K562 (cell line): ENCODE measurements around the gene PON3. TPM values are rescaled to one million over a fixed set of nuclear protein-coding genes. Genes with fewer than 3 reads are reported as not detected.
A peak's percentile ranks its signal among the peaks of the same experiment; 100 is the strongest.

Experiments used
- BRCA1 ChIP-seq, 2 experiments: fragments of 450-650 bp in 1 of 2; sonication (generic) in 1 of 2; formaldehyde crosslinking in 1 of 2; IDR thresholded peaks; 2 replicates each; pipeline versions ENCODE4 v1.5.0 to v1.6.1; 2017 to 2020; ENCODE audit warnings: mild to moderate bottlenecking in 1 of 2, missing genetic modification reagents in 1 of 2
- DDX20 ChIP-seq: fragments of 450-650 bp; IDR thresholded peaks from 2 replicates; pipeline ENCODE4 v1.6.1; 2016; ENCODE audit warnings: missing genetic modification characterization, low read depth, mild to moderate bottlenecking, missing compliant biosample characterization, moderate library complexity
- ELF1 ChIP-seq: fragments of 200-800 bp; sonication (Bioruptor generic); IDR thresholded peaks from 2 replicates; pipeline ENCODE4 v1.6.1; 2016; ENCODE audit warnings: missing genetic modification characterization, missing compliant biosample characterization
- GTF2E2 ChIP-seq: fragments of 200-800 bp; sonication (Bioruptor generic); IDR thresholded peaks from 2 replicates; pipeline ENCODE4 v1.6.1; 2016; ENCODE audit warnings: missing genetic modification characterization, missing compliant biosample characterization
- KAT8 ChIP-seq: fragments of 450-650 bp; IDR thresholded peaks from 2 replicates; pipeline ENCODE4 v1.6.1; 2016; ENCODE audit warnings: low read depth, mild to moderate bottlenecking
- L3MBTL2 ChIP-seq: fragments of 450-650 bp; IDR thresholded peaks from 2 replicates; pipeline ENCODE4 v1.6.1; 2016; ENCODE audit warnings: mild to moderate bottlenecking, moderate library complexity
- NCOA4 ChIP-seq: fragments of 450-650 bp; IDR thresholded peaks from 2 replicates; pipeline ENCODE4 v1.6.1; 2018; ENCODE audit warnings: mild to moderate bottlenecking; ENCODE audit not compliant: partially characterized antibody
- PCBP2 ChIP-seq: fragments of 200-400 bp; formaldehyde crosslinking; IDR thresholded peaks from 2 replicates; pipeline ENCODE4 v1.6.1; 2018; ENCODE audit warnings: low read length, low read depth, mild to moderate bottlenecking, moderate library complexity; ENCODE audit not compliant: poor library complexity, severe bottlenecking
- RBBP5 ChIP-seq: fragments of 200-600 bp; sonication (generic); IDR thresholded peaks from 2 replicates; pipeline ENCODE4 v1.6.1; 2012; ENCODE audit warnings: borderline replicate concordance, mild to moderate bottlenecking, low read length, control low read depth, inconsistent platforms; ENCODE audit not compliant: insufficient read depth, poor library complexity, severe bottlenecking
- RBM22 ChIP-seq: fragments of 200-400 bp; formaldehyde crosslinking; IDR thresholded peaks from 2 replicates; pipeline ENCODE4 v1.6.1; 2018; ENCODE audit warnings: low read length, low read depth; ENCODE audit not compliant: poor library complexity, severe bottlenecking
- SIX5 ChIP-seq, 2 experiments: IDR thresholded peaks; 2 replicates each; pipeline ENCODE4 v1.6.1; 2011; ENCODE audit warnings: low read length in 2 of 2, borderline replicate concordance in 1 of 2, low read depth in 1 of 2, mild to moderate bottlenecking in 1 of 2, moderate library complexity in 1 of 2; ENCODE audit not compliant: insufficient read depth in 1 of 2
- TFAM ChIP-seq: fragments of 250-450 bp; sonication (Bioruptor Pico); conservative IDR thresholded peaks from 2 replicates; pipeline ENCODE4 v1.5.0; 2021; ENCODE audit warnings: mild to moderate bottlenecking, moderate library complexity
- TRIM24 ChIP-seq, 2 experiments: fragments of 450-650 bp; IDR thresholded peaks; 2 replicates each; pipeline ENCODE4 v1.6.1; 2016
- ZNF134 ChIP-seq: fragments of 250-450 bp; sonication (Bioruptor Pico); conservative IDR thresholded peaks from 2 replicates; pipeline ENCODE4 v1.4.0; 2020
- ZNF347 ChIP-seq: fragments of 450-650 bp; formaldehyde crosslinking; IDR thresholded peaks from 2 replicates; pipeline ENCODE4 v1.4.0; 2020; ENCODE audit warnings: low read depth, mild to moderate bottlenecking, moderate library complexity
- polyA plus RNA-seq, 8 experiments: library from polyadenylated mRNA; depleted of rRNA in 4 of 8; stranded (reverse) in 5 of 8; unstranded in 3 of 8; fragments of >200 nt; fragmentation: Nextera tagmentation in 2 of 8; fragmentation: Illumina TruSeq in 1 of 8; extraction: Ambion mirVana in 2 of 8; extraction: Trizol in 1 of 8; gene quantifications; 2 replicates each; pipeline versions ENCODE4 v1.2.1 to v1.2.3, GENCODE V29; 2011 to 2014; ENCODE audit warnings: inconsistent platforms in 1 of 8, missing spikeins in 1 of 8
- total RNA-seq, 7 experiments: library from RNA; depleted of rRNA in 6 of 7; stranded (reverse); fragments of >200 nt in 6 of 7; fragmentation: Illumina TruSeq in 2 of 7; extraction: Trizol in 2 of 7; gene quantifications; 2 replicates each; pipeline versions ENCODE4 v1.2.1 to v1.2.3, GENCODE V29; 2011 to 2021; ENCODE audit warnings: low replicate concordance in 1 of 7
- TF ChIP-seq, protein P1 (sequence below): sonication (generic); formaldehyde crosslinking; IDR thresholded peaks from 2 replicates; pipeline ENCODE4 v1.8.0; 2022; ENCODE audit warnings: mild to moderate bottlenecking, missing genetic modification reagents, borderline replicate concordance
- TF ChIP-seq, protein P2 (sequence below): sonication (generic); IDR thresholded peaks from 2 replicates; pipeline ENCODE4 v1.6.1; 2016
- TF ChIP-seq, protein P3 (sequence below): fragments of 450-650 bp; conservative IDR thresholded peaks from 2 replicates; pipeline ENCODE4 v1.6.1; 2016; ENCODE audit warnings: missing genetic modification characterization, low read depth, mild to moderate bottlenecking, control low read depth, missing compliant biosample characterization
- TF ChIP-seq, protein P4 (sequence below), 2 experiments: fragments of 250-450 bp in 1 of 2; fragments of 450-650 bp in 1 of 2; sonication (Bioruptor Pico) in 1 of 2; IDR thresholded peaks; 2 replicates each; pipeline versions ENCODE4 v1.6.1 to v1.8.0; 2016 to 2021; ENCODE audit warnings: mild to moderate bottlenecking in 2 of 2, moderate library complexity in 2 of 2, missing compliant biosample characterization in 1 of 2, missing genetic modification characterization in 1 of 2

The PON3 gene
- total and polyA plus RNA-seq, 9 of the 15 experiments (the other 6 are each of a cell fraction or from before 2014, with no cell fraction given), result 0.15 to 0.38 (median 0.18) TPM; not detected in 6

DNA sequence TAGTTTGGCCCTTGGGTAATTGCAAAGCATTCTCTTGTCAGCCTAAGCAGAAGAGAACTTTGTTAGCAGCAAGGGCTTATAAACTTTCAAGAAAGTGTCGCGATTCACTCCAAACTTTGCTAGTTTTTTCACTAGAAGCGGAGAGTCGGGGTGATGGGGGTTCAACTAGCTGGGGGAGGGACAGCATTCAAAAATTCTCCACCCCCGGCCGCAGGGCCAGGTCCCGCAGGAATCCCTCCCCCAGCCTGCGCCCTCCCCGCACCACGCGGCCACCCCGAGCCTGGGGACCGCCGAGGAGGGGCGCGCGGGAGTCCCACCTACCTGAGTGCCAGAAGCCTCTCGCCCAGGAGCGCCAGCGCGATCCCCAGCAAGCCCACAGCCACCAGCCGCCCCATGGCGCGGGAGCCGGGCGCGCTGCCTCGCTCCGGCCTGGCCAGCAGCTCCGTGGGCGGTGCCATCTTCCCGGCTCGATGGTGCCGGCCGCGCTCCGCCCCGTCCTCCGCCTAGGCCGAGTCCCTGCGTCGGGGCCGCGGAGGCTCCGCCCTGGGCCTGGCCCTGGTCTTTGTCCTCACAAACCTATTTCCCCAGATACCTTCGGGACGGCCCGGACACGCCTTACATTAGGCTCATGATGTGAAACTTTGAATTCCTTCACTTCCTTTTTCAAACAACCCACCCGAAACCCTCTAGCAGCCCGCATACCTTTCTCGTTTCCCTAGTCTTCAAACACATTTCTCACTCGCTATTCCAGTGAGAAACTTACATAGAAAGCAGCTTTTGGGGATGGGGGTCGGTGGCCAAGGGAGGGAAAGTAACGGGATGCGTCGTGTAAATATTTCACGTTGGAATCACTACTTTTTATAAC lies 38.6 kb upstream of the PON3 start, which contains the start of gene PON2 (continued):
- TF ChIP-seq, protein P1, sequence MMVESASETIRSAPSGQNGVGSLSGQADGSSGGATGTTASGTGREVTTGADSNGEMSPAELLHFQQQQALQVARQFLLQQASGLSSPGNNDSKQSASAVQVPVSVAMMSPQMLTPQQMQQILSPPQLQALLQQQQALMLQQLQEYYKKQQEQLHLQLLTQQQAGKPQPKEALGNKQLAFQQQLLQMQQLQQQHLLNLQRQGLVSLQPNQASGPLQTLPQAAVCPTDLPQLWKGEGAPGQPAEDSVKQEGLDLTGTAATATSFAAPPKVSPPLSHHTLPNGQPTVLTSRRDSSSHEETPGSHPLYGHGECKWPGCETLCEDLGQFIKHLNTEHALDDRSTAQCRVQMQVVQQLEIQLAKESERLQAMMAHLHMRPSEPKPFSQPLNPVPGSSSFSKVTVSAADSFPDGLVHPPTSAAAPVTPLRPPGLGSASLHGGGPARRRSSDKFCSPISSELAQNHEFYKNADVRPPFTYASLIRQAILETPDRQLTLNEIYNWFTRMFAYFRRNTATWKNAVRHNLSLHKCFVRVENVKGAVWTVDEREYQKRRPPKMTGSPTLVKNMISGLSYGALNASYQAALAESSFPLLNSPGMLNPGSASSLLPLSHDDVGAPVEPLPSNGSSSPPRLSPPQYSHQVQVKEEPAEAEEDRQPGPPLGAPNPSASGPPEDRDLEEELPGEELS (CRISPR knock-in tag), result no peak; the same call in 1 of the 2 replicates
- no peak for TF ChIP-seq KAT8
- no peak for TF ChIP-seq DDX20 (tag)
- TF ChIP-seq PCBP2, result no peak
- TF ChIP-seq TFAM, result no peak
- peak; percentile 64 for TF ChIP-seq RBM22
- TF ChIP-seq TRIM24 (IDR thresholded peaks at IDR 0.05), result 0 out of 4 replicates have a peak, but pooled peaks of 1 of the 2 experiments have one; percentile 24
- no peak for TF ChIP-seq BRCA1 (IDR thresholded peaks at IDR 0.05)
- TF ChIP-seq BRCA1 (CRISPR knock-in tag; IDR thresholded peaks at IDR 0.05), result no peak
- TF ChIP-seq GTF2E2, result peak; percentile 29; the same call in 1 of the 2 replicates
- TF ChIP-seq NCOA4, result no peak
- TF ChIP-seq ZNF134 (CRISPR knock-in tag), result no peak
- TF ChIP-seq, protein P2, sequence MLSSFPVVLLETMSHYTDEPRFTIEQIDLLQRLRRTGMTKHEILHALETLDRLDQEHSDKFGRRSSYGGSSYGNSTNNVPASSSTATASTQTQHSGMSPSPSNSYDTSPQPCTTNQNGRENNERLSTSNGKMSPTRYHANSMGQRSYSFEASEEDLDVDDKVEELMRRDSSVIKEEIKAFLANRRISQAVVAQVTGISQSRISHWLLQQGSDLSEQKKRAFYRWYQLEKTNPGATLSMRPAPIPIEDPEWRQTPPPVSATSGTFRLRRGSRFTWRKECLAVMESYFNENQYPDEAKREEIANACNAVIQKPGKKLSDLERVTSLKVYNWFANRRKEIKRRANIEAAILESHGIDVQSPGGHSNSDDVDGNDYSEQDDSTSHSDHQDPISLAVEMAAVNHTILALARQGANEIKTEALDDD, result no peak
- no peak for TF ChIP-seq ZNF347 (CRISPR knock-in tag)
- TF ChIP-seq, protein P3, sequence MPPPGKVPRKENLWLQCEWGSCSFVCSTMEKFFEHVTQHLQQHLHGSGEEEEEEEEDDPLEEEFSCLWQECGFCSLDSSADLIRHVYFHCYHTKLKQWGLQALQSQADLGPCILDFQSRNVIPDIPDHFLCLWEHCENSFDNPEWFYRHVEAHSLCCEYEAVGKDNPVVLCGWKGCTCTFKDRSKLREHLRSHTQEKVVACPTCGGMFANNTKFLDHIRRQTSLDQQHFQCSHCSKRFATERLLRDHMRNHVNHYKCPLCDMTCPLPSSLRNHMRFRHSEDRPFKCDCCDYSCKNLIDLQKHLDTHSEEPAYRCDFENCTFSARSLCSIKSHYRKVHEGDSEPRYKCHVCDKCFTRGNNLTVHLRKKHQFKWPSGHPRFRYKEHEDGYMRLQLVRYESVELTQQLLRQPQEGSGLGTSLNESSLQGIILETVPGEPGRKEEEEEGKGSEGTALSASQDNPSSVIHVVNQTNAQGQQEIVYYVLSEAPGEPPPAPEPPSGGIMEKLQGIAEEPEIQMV, result no peak
- peak; percentile 57 for TF ChIP-seq RBBP5
- peak; percentile 81 for TF ChIP-seq L3MBTL2
- TF ChIP-seq, protein P4, sequence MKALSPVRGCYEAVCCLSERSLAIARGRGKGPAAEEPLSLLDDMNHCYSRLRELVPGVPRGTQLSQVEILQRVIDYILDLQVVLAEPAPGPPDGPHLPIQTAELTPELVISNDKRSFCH (CRISPR knock-in tag; IDR thresholded peaks at IDR 0.05), result no peak
- TF ChIP-seq, protein P4 (tag; IDR thresholded peaks at IDR 0.05), result no peak
- no peak for TF ChIP-seq SIX5 (IDR thresholded peaks at IDR 0.05; ENCODE audit: borderline replicate concordance in 1 of 2, insufficient read depth in 1 of 2, low read depth in 1 of 2, low read length in 2 of 2)
- TF ChIP-seq ELF1, result no peak
